Measurements from ENCODE around the gene DENND10.
"Not testable (repeated sequence)": the region's sequence is repeated elsewhere in the genome, so short reads cannot be mapped to it uniquely, and the experiment has no call there.

The DENND10 gene

DNA sequence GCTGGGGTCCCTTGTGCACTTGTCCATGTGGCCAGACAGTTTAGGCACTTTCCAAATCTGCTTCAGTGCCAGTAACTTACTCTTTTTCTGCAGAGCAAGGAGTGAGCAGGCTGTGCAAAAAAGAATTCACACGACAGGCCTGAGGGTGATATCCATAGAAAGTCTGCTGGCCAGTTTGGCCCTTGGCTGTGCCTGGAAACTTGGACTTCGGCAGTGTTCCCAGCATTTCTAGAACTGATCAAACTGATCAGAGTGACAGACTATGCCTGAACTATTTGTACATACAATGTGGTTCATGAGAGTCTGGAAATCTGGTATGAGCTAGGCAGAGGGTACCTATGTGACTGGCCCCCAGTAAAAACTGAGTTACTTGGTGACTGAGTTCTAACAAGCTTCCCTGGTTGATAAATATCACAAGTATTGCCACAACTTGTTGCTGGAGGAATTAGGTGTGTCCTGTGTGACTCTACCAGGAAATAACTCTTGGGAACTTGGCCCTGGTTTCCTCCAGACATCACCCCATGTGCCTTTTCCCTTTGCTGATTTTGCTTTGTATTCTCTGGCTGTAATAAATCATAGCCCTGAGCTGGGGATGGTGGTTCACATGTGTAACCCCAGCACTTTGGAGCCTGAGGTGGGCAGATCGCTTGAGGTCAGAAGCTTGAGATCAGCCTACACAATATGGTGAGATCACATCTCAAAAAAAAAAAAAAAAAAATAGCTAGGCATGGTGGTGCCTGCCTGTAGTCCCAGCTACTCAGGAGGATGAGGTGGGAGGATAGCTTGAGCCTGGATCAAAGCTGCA is 3.3 kb upstream of the DENND10 start:
- no peak for DNase-seq

DNA sequence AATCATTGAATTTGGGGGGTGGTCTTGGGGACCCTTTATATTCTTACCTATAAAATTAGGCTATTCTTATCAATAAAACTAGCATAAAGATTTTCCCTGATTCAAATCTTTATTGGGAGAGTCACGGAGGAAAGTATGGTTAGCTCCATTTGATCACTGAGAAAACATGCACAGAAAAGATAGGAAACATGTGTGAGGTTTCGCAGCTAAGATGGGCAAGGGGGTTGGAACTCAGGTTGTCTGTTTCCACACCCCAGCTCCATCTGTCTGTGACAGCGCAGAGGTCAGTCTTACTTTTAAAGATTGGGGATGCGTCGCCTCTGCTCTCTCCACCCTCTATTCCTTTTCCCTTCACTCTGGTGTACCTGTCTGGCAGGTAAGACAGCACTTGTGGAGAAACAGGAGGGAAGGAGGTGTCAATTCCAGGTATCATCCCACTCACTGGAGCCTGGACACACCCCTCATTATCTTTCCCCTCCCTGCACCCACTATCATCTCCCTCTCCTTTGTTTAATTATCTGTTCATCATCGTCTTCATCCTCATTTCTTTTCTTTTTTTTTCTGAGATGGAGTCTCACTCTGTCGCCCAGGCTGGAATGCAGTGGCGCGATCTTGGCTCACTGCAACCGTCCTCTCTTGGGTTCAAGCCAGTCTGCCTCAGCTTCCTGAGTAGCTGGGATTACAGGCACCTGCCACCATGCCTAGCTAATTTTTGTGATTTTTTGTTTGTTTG is 2.4 kb upstream of the DENND10 start:
- no peak for DNase-seq

DNA sequence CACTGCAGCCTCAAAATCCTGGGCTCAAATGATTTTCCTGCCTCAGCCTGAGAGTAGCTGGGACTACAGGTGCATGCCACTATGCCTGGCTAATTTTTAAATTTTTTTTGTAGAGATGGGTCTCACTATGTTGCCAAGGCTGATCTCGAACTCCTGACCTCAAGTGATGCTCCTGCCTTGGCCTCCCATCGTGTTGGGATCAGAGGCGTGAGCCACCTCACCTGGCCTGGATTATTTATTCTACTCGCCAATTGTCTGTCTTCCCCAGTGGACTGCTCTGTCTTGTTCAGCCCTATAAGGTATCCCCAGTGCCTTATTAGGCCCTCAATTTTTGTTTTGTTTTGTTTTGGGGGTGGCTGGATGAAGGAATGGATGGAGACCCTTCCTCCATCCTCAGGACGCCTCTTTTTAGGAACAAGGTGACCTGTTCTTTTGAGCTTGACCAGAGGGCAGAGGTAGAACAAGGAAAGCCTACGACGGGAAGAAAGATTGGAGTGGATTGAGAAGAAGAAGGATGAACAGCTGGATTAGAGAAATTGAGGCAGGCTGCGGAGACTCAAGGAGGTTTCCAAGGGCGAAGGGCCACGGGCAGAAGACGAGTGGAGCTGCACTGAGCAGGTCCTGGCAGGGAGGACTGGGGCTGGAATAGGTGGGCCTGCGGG is 541 bp upstream of the DENND10 start:
- no peak for DNase-seq

- peak; percentile 56 for DNase-seq
Measured at GRCh38 chr10:119104654-119105015, 722 bp downstream of the DENND10 start.

- DNase-seq = no peak
Measured at GRCh38 chr10:119105155-119105554, 1.2 kb downstream of the DENND10 start.

DNA sequence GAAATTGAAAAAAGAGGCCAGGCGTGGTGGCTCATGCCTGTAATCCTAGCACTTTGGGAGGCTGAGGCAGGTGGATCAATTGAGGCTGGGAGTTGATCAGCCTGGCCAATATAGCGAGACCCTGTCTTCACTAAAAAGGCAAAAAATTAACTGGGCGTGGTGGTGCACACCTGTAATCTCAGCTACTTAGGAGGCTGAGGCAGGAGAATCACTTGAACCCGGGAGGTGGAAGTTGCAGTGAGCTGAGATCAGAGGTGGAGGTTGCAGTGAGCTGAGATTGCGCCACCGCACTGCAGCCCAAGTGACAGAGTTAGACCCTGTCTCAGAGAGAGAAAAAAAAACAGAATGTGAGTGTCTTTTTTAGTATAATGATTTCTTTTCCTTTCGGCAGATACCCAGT is 2.0 kb downstream of the DENND10 start:
- DNase-seq = not testable (repeated sequence)

DNA sequence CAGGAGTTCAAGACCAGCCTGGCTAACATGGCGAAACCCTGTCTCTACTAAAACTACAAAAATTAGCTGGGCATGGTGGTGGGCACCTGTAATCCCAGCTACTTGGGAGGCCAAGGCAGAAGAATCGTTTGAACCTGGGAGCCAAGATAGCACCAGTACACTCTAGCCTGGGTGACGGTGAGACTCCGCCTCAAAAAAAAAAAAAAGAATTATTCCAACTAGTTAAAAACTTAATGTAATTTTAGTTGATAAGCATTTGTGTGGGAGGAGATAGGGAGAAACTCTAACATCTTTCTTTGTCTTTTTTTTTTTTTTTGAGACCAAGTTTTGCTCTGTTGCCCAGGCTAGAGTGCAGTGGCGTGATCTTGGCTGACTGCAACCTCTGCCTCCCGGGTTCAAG is 3.2 kb downstream of the DENND10 start:
- not testable (repeated sequence) for DNase-seq

- not testable (repeated sequence) for DNase-seq
Measured at GRCh38 chr10:119107771-119108170, 3.9 kb downstream of the DENND10 start.

- DNase-seq = no peak
Measured at GRCh38 chr10:119112056-119112455, 8.1 kb downstream of the DENND10 start.

- DNase-seq = no peak
Measured at GRCh38 chr10:119113751-119114732, 10.1 kb downstream of the DENND10 start.

DNA sequence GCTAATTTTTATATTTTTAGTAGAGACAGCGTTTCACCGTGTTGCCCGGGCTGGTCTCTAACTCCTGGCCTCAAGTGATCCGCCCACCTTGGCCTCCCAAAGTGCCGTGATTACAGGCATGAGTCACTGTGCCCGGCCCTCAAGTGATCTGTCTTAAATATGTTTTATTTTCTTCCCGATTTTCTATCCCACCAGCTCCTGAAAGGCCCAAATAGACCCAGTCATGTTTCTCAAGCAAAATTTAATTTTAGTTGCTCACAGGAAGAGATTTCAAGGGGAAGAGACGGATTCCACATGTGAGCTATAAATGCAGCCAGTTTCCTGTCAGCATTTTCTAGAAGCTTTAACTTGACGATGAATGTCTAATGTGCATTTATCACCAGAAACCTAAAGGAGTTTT is 12.0 kb downstream of the DENND10 start:
- DNase-seq = no peak

DNA sequence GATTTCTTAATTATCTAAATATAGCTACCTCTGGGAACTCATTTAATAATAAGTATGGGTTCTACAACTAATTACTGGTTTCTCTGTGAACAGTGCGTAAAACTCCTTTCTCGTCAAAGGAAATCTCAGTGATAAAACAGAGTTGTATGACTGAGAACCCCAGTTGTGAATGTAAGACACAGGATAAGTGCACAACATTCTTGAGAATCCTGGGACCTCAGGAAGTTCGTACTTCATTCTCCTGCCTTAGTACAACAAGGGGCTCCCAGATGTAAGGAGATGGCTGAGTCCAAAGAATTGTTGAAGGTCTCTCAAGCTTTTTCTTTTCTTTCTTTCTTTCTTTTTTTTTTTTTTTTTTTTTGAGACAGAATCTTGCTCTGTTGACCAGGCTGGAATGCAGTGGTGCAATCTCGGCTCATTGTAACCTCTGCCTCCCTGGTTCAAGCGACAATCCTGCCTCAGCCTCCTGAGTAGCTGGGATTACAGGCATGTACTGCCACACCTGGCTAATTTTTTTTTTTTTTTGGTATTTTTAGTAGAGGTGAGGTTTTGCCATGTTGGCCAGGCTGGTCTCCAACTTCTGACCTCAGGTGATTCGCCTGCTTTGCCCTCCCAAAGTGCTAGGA is 12.5 kb downstream of the DENND10 start:
- no peak for DNase-seq

DNA sequence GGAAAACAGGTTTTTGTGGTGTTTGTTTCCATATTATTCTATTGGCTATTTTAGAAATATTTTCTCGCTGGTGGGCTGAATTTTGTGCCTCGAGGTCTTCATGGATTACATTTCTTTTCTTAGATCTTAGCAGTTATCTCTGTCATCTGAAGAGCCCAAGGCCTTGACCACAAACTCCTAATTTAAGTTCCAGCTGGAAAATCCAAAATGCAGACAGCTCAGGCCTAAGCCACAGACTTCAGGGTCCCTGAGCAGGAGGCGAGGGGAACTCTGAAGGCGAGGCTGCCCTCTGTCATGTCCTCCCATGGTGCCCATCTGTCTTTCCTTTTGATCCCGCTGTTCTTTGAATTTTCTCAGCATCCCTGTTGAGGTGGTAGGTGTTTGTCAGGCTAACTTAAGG is 14.3 kb downstream of the DENND10 start:
- DNase-seq = no peak

DNA sequence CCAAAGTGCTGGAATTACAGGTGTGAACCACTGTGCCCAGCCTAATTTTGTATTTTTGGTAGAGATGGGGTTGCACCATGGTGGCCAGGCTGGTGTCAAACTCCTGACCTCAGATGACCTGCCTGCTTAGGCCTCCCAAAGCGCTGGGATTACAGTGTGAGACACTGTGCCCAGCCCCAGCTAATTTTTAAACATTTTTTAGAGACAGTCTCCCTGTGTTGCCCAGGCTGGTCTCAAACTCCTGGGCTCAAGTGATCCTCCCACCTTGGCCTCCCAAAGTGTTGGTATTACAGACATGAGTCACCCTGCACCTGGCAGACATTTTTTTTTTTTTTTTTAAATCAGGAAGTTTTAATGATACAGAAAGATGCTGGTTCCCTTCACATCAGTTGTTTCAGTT is 15.5 kb downstream of the DENND10 start:
- DNase-seq = no peak

- DNase-seq = no peak
Measured at GRCh38 chr10:119120413-119120867, 16.5 kb downstream of the DENND10 start.

DNA sequence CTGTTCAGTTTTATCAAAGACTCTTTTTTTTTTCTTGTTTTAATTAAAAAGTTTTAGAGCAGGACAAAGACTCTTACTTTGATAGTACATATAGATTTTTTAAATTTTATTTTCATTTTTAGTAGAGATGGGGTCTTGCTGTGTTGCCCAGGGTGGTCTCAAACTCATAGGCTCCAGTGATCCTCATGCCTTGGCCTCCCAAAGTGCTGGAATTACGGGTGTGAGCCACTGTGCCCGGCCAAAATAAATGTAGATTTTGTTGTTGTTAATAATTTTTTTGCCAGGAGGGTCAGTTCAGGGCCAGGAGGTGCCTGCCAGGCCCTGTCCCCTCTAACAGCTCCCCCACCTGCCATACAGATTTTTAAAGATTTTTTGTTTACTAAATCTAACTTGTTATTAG is 17.0 kb downstream of the DENND10 start:
- DNase-seq = no peak

- DNase-seq = no peak
Measured at GRCh38 chr10:119125942-119126341, 22.0 kb downstream of the DENND10 start.

- no peak for DNase-seq
Measured at GRCh38 chr10:119129721-119130120, 25.8 kb downstream of the DENND10 start.

- no peak for DNase-seq
Measured at GRCh38 chr10:119131512-119132240, 27.8 kb downstream of the DENND10 start.

- DNase-seq = no peak
Measured at GRCh38 chr10:119132521-119133345, 28.8 kb downstream of the DENND10 start.

All from right forelimb (tissue), 1 donor.